GM18499 (cell line): ENCODE results near the gene GATA2.

Experiments used
- ATAC-seq: cut with Tn5 transposase; IDR thresholded peaks from one replicate; pipeline ENCODE4 v1.9.1; 2021; ENCODE audit warnings: moderate number of reproducible peaks; ENCODE audit not compliant: insufficient read depth, unreplicated experiment

GATA2 gene

GRCh38 chr3:128439226-128439625 lies 53.8 kb downstream of the GATA2 start:
- no peak for ATAC-seq

- ATAC-seq = no peak
These were observed 54.4 kb downstream of the GATA2 start for GRCh38 chr3:128438488-128439072.

- ATAC-seq = no peak
These were observed 56.8 kb downstream of the GATA2 start for GRCh38 chr3:128436214-128436613.

GRCh38 chr3:128435561-128435960 lies 57.4 kb downstream of the GATA2 start:
- no peak for ATAC-seq

GRCh38 chr3:128435058-128435457 lies 57.9 kb downstream of the GATA2 start:
- ATAC-seq = no peak

- ATAC-seq = no peak
These were observed 58.5 kb downstream of the GATA2 start for GRCh38 chr3:128434524-128434923.

- ATAC-seq = no peak
These were observed 59.2 kb downstream of the GATA2 start for GRCh38 chr3:128433837-128434165.

- ATAC-seq = no peak
These were observed 59.8 kb downstream of the GATA2 start for GRCh38 chr3:128432971-128433836.

GRCh38 chr3:128432301-128432970 lies 60.6 kb downstream of the GATA2 start:
- ATAC-seq = no peak

- ATAC-seq = no peak
These were observed 61.1 kb downstream of the GATA2 start for GRCh38 chr3:128431803-128432300.

GRCh38 chr3:128430731-128431130 lies 62.3 kb downstream of the GATA2 start:
- ATAC-seq = no peak

- ATAC-seq = no peak
These were observed 62.7 kb downstream of the GATA2 start for GRCh38 chr3:128430301-128430700.

- no peak for ATAC-seq
These were observed 63.2 kb downstream of the GATA2 start for GRCh38 chr3:128429751-128430150.
